HepG2 (cell line): ENCODE results near the gene CHKA. TPM values are rescaled to one million over a fixed set of nuclear protein-coding genes. Genes with fewer than 3 reads are reported as not detected.

Experiments used
- DMTF1 ChIP-seq: sonication (generic); formaldehyde crosslinking; IDR thresholded peaks from 2 replicates; pipeline ENCODE4 v1.4.0; 2020; ENCODE audit warnings: mild to moderate bottlenecking, missing genetic modification reagents
- GABPA ChIP-seq, 2 experiments: IDR thresholded peaks; 2 replicates each; pipeline ENCODE4 v1.6.1; 2011 to 2016; ENCODE audit warnings: low read depth in 2 of 2, low read length in 1 of 2, missing biosample characterization in 1 of 2, missing genetic modification characterization in 1 of 2
- HMG20A ChIP-seq: IDR thresholded peaks from 2 replicates; pipeline ENCODE4 v1.6.1; 2016; ENCODE audit warnings: borderline replicate concordance
- HNRNPLL ChIP-seq: fragments of 200-400 bp; formaldehyde crosslinking; IDR thresholded peaks from 2 replicates; pipeline ENCODE4 v1.6.1; 2017; ENCODE audit warnings: mild to moderate bottlenecking, low read depth, low read length; ENCODE audit not compliant: poor library complexity, severe bottlenecking
- MED13 ChIP-seq: sonication (generic); formaldehyde crosslinking; IDR thresholded peaks from 2 replicates; pipeline ENCODE4 v1.5.0; 2020; ENCODE audit warnings: missing genetic modification reagents
- NFE2L1 ChIP-seq: sonication (generic); formaldehyde crosslinking; IDR thresholded peaks from 2 replicates; pipeline ENCODE4 v1.4.0; 2020; ENCODE audit warnings: missing genetic modification reagents, mild to moderate bottlenecking, borderline replicate concordance
- NR2C2 ChIP-seq: sonication (generic); formaldehyde crosslinking; IDR thresholded peaks from 2 replicates; pipeline ENCODE4 v1.4.0; 2020; ENCODE audit warnings: missing genetic modification reagents, mild to moderate bottlenecking, moderate library complexity, borderline replicate concordance
- PAWR ChIP-seq: sonication (generic); formaldehyde crosslinking; IDR thresholded peaks from 2 replicates; pipeline ENCODE4 v1.4.0; 2020; ENCODE audit warnings: missing genetic modification reagents, mild to moderate bottlenecking, borderline replicate concordance
- SALL2 ChIP-seq: sonication (generic); formaldehyde crosslinking; IDR thresholded peaks from 2 replicates; pipeline ENCODE4 v1.8.1; 2023; ENCODE audit warnings: mild to moderate bottlenecking, missing genetic modification reagents, inconsistent platforms
- SCMH1 ChIP-seq: sonication (generic); formaldehyde crosslinking; IDR thresholded peaks from 2 replicates; pipeline ENCODE4 v1.9.0; 2021; ENCODE audit warnings: missing genetic modification reagents, mild to moderate bottlenecking, borderline replicate concordance
- SRSF9 ChIP-seq: fragments of 200-400 bp; formaldehyde crosslinking; IDR thresholded peaks from 2 replicates; pipeline ENCODE4 v1.6.1; 2018; ENCODE audit warnings: borderline replicate concordance, mild to moderate bottlenecking, low read depth, low read length; ENCODE audit not compliant: insufficient read depth, poor library complexity, severe bottlenecking
- TAF15 ChIP-seq: fragments of 200-400 bp; formaldehyde crosslinking; IDR thresholded peaks from one replicate; pipeline ENCODE4 v1.6.1; 2018; ENCODE audit warnings: mild to moderate bottlenecking, low read depth, low read length; ENCODE audit not compliant: poor library complexity, severe bottlenecking
- UBTF ChIP-seq: sonication (generic); formaldehyde crosslinking; IDR thresholded peaks from 2 replicates; pipeline ENCODE4 v1.4.0; 2020; ENCODE audit warnings: mild to moderate bottlenecking, missing genetic modification reagents
- YEATS4 ChIP-seq: sonication (generic); formaldehyde crosslinking; IDR thresholded peaks from 2 replicates; pipeline ENCODE4 v1.4.0; 2020; ENCODE audit warnings: missing genetic modification reagents, borderline replicate concordance
- YY1 ChIP-seq: IDR thresholded peaks from 2 replicates; pipeline ENCODE4 v1.6.1; 2011; ENCODE audit warnings: low read length, low read depth, moderate library complexity, mild to moderate bottlenecking; ENCODE audit not compliant: insufficient read depth, insufficient replicate concordance
- ZFAT ChIP-seq: sonication (generic); formaldehyde crosslinking; conservative IDR thresholded peaks from 2 replicates; pipeline ENCODE4 v1.8.1; 2023; ENCODE audit warnings: missing genetic modification reagents, inconsistent platforms
- ZFP36 ChIP-seq: fragments of 150-350 bp; IDR thresholded peaks from 2 replicates; pipeline ENCODE4 v1.6.1; 2018; ENCODE audit warnings: borderline replicate concordance, low read length, low read depth; ENCODE audit not compliant: partially characterized antibody
- ZMYM2 ChIP-seq: sonication (generic); formaldehyde crosslinking; IDR thresholded peaks from 2 replicates; pipeline ENCODE4 v1.8.0; 2022; ENCODE audit warnings: mild to moderate bottlenecking, missing genetic modification reagents
- ZNF263 ChIP-seq: sonication (generic); formaldehyde crosslinking; IDR thresholded peaks from 2 replicates; pipeline ENCODE4 v1.4.0; 2020; ENCODE audit warnings: missing genetic modification reagents
- ZNF564 ChIP-seq: sonication (generic); formaldehyde crosslinking; IDR thresholded peaks from 2 replicates; pipeline ENCODE4 v1.8.1; 2023; ENCODE audit warnings: mild to moderate bottlenecking, missing genetic modification reagents
- ZNF605 ChIP-seq: sonication (generic); formaldehyde crosslinking; IDR thresholded peaks from 2 replicates; pipeline ENCODE4 v1.8.0; 2022; ENCODE audit warnings: mild to moderate bottlenecking, missing genetic modification reagents
- ZNF773 ChIP-seq: sonication (generic); formaldehyde crosslinking; IDR thresholded peaks from 2 replicates; pipeline ENCODE4 v1.4.0; 2020; ENCODE audit warnings: missing genetic modification reagents, borderline replicate concordance
- ZSCAN5A ChIP-seq: sonication (generic); formaldehyde crosslinking; IDR thresholded peaks from 2 replicates; pipeline ENCODE4 v1.8.0; 2022; ENCODE audit warnings: mild to moderate bottlenecking, missing genetic modification reagents, borderline replicate concordance
- polyA plus RNA-seq, 8 experiments: library from polyadenylated mRNA; depleted of rRNA in 3 of 8; stranded (reverse) in 7 of 8; unstranded in 1 of 8; fragments of >200 nt; fragmentation: Illumina TruSeq in 4 of 8; extraction: Trizol in 4 of 8; gene quantifications; 2 replicates each; pipeline versions ENCODE4 v1.2.1 to v1.2.3, GENCODE V29; 2011 to 2016; ENCODE audit warnings: low read depth in 4 of 8, missing spikeins in 1 of 8, mixed read lengths in 1 of 8; ENCODE audit not compliant: insufficient read depth in 1 of 8
- total RNA-seq, 5 experiments: library from RNA; depleted of rRNA; stranded (reverse); fragments of >200 nt; fragmentation: Illumina TruSeq; extraction: Trizol; gene quantifications; 2 replicates each; pipeline ENCODE4 v1.2.3, GENCODE V29; 2016; ENCODE audit warnings: low read depth in 1 of 5

Gene CHKA
- total and polyA plus RNA-seq, 2 of the 13 experiments (the other 11 are each of a cell fraction or from before 2014, with no cell fraction given), result 71.6 to 92.7 TPM

GRCh38 chr11:68146704-68147474 lies 25.7 kb upstream of the CHKA start (continued):
- TF ChIP-seq DMTF1 (CRISPR knock-in tag) (no peak), ZSCAN5A (CRISPR knock-in tag) (no peak; the same call in 1 of the 2 replicates), ZNF564 (CRISPR knock-in tag) (peak; percentile 83), YEATS4 (CRISPR knock-in tag) (peak; percentile 54; the same call in 1 of the 2 replicates), ZMYM2 (peak; percentile 94), TAF15 (no peak), UBTF (peak; percentile 90), ZNF263 (CRISPR knock-in tag) (peak; percentile 48; the same call in 1 of the 2 replicates), ZFAT (CRISPR knock-in tag) (no peak), SRSF9 (no peak), MED13 (CRISPR knock-in tag) (peak; percentile 87), NR2C2 (CRISPR knock-in tag) (peak; percentile 92), SALL2 (CRISPR knock-in tag) (peak; percentile 44; the same call in 1 of the 2 replicates), HNRNPLL (no peak), YY1 (no peak), ZNF773 (no peak), ZNF605 (peak; percentile 80), GABPA (IDR thresholded peaks at IDR 0.05; ENCODE audit: low read depth, low read length) (no peak), GABPA (CRISPR knock-in tag; IDR thresholded peaks at IDR 0.05; ENCODE audit: low read depth) (peak; percentile 77), SCMH1 (CRISPR knock-in tag) (no peak), HMG20A (CRISPR knock-in tag) (peak; percentile 84; the same call in 1 of the 2 replicates), NFE2L1 (CRISPR knock-in tag) (no peak), PAWR (CRISPR knock-in tag) (no peak), ZFP36 (no peak)
